SK-N-SH (cell line): ENCODE data around the gene UTP4. TPM values are rescaled to one million over a fixed set of nuclear protein-coding genes. Genes with fewer than 3 reads are reported as not detected.

ENCODE experiments used
- CTCF ChIA-PET: fragments of 300-600, 350-600 bp; formaldehyde crosslinking; extraction: SDS; loops from one replicate; lab custom pipeline; 2021; lab: Yijun Ruan, JAX
- POLR2A ChIA-PET: fragments of 350-600 bp; sonication (Branson Sonifier 250); formaldehyde crosslinking; extraction: SDS; loops from one replicate; lab custom pipeline; 2020; ENCODE audit warnings: antibody characterized with exemption, inconsistent platforms; lab: Yijun Ruan, JAX
- DNase-seq: peaks from one replicate; pipeline ENCODE4 v3.0.0; 2012
- H2AFZ ChIP-seq: fragments of 200-600 bp; sonication (generic); 2 replicates; pipeline ENCODE4 v1.8.1; 2016; ENCODE audit warnings: antibody characterized with exemption, mild to moderate bottlenecking, low read depth
- H3F3A ChIP-seq: fragments of 200-600 bp; sonication (generic); replicated peaks from 2 replicates; pipeline ENCODE3; 2016; ENCODE audit warnings: antibody characterized with exemption, mild to moderate bottlenecking; ENCODE audit not compliant: insufficient read depth
- H3K27ac ChIP-seq, 2 experiments: fragments of 200-500 bp in 1 of 2; fragments of 200-600 bp in 1 of 2; sonication (Bioruptor generic) in 1 of 2; sonication (generic), shearing (Covaris generic) in 1 of 2; 2 replicates each; pipeline versions ENCODE4 v1.5.1 to v1.6.1; 2014 to 2016; ENCODE audit warnings: low read depth in 2 of 2, inconsistent platforms in 1 of 2, low read length in 1 of 2, mild to moderate bottlenecking in 1 of 2, mixed read lengths in 1 of 2
- H3K27me3 ChIP-seq: fragments of 200-600 bp; sonication (generic), shearing (Covaris generic); 2 replicates; pipeline ENCODE4 v1.6.1; 2016; ENCODE audit warnings: mixed run types; ENCODE audit not compliant: insufficient read depth
- H3K36me3 ChIP-seq, 2 experiments: fragments of 200-500 bp in 1 of 2; fragments of 200-600 bp in 1 of 2; sonication (Bioruptor generic) in 1 of 2; sonication (generic) in 1 of 2; replicated peaks in 1 of 2; 2 replicates each; pipeline versions ENCODE3 to v1.5.1; 2014 to 2016; ENCODE audit warnings: low read length in 1 of 2, mild to moderate bottlenecking in 1 of 2; ENCODE audit not compliant: insufficient read depth in 2 of 2, control insufficient read depth in 1 of 2
- H3K4me1 ChIP-seq, 2 experiments: fragments of 200-500 bp in 1 of 2; fragments of 200-600 bp in 1 of 2; sonication (Bioruptor generic) in 1 of 2; sonication (generic), shearing (Covaris generic) in 1 of 2; 2 replicates each; pipeline versions ENCODE4 v1.5.1 to v1.6.1; 2014 to 2016; ENCODE audit warnings: low read depth in 1 of 2, low read length in 1 of 2, mixed run types in 1 of 2; ENCODE audit not compliant: insufficient read depth in 2 of 2, control insufficient read depth in 1 of 2
- H3K4me2 ChIP-seq: fragments of 200-600 bp; sonication (generic), shearing (Covaris generic); 2 replicates; pipeline ENCODE4 v1.6.1; 2017; ENCODE audit warnings: mixed run types
- H3K4me3 ChIP-seq, 2 experiments: fragments of 200-500 bp in 1 of 2; fragments of 200-600 bp in 1 of 2; sonication (Bioruptor generic) in 1 of 2; sonication (generic), shearing (Covaris generic) in 1 of 2; 2 replicates each; pipeline versions ENCODE4 v1.5.1 to v1.8.1; 2014 to 2016; ENCODE audit warnings: low read depth in 2 of 2, inconsistent platforms in 1 of 2, low read length in 1 of 2, mild to moderate bottlenecking in 1 of 2, mixed read lengths in 1 of 2, moderate library complexity in 1 of 2
- H3K79me2 ChIP-seq: fragments of 200-600 bp; sonication (generic); 2 replicates; pipeline ENCODE4 v1.8.1; 2017; ENCODE audit warnings: mild to moderate bottlenecking; ENCODE audit not compliant: insufficient read depth
- H3K9ac ChIP-seq: fragments of 200-600 bp; sonication (generic); 2 replicates; pipeline ENCODE4 v1.6.1; 2017; ENCODE audit warnings: mixed run types
- H3K9me2 ChIP-seq: fragments of 200-600 bp; sonication (generic); 2 replicates; pipeline ENCODE4 v1.6.1; 2017; ENCODE audit warnings: mixed run types
- H3K9me3 ChIP-seq: fragments of 200-600 bp; sonication (generic); 2 replicates; pipeline ENCODE4 v1.6.1; 2017; ENCODE audit warnings: mixed run types, mild to moderate bottlenecking, moderate library complexity
- H4K20me1 ChIP-seq: fragments of 200-600 bp; sonication (generic); 2 replicates; pipeline ENCODE4 v1.6.1; 2017; ENCODE audit warnings: mild to moderate bottlenecking, mixed run types; ENCODE audit not compliant: insufficient read depth
- CHD2 ChIP-seq: fragments of 150-350 bp; IDR thresholded peaks from 2 replicates; pipeline ENCODE4 v1.6.1; 2018; ENCODE audit warnings: low read length; ENCODE audit not compliant: partially characterized antibody
- CTCF ChIP-seq: fragments of 200-600 bp; sonication (generic); IDR thresholded peaks from 2 replicates; pipeline ENCODE4 v1.6.1; 2017; ENCODE audit warnings: antibody characterized with exemption, mild to moderate bottlenecking, moderate library complexity
- EP300 ChIP-seq, 2 experiments: IDR thresholded peaks; 2 replicates each; pipeline versions ENCODE4 v1.4.0 to v1.6.1; 2012; ENCODE audit warnings: borderline replicate concordance in 1 of 2, low read depth in 1 of 2, low read length in 1 of 2
- EZH2phosphoT487 ChIP-seq: fragments of 200-600 bp; sonication (generic); IDR thresholded peaks from 2 replicates; pipeline ENCODE4 v1.6.1; 2017; ENCODE audit warnings: low read depth, mixed run types, mild to moderate bottlenecking, antibody characterized with exemption, moderate library complexity, borderline replicate concordance
- GATA2 ChIP-seq: sonication (generic); formaldehyde crosslinking; IDR thresholded peaks from 2 replicates; pipeline ENCODE4 v1.5.0; 2020; ENCODE audit warnings: mild to moderate bottlenecking, missing genetic modification reagents
- MEF2A ChIP-seq: IDR thresholded peaks from 2 replicates; pipeline ENCODE4 v1.4.0; 2012; ENCODE audit warnings: low read depth, borderline replicate concordance
- NRF1 ChIP-seq: IDR thresholded peaks from 2 replicates; pipeline ENCODE4 v1.6.1; 2012; ENCODE audit warnings: low read depth, mild to moderate bottlenecking, low read length
- POLR2AphosphoS5 ChIP-seq: IDR thresholded peaks from 2 replicates; pipeline ENCODE4 v1.6.1; 2012; ENCODE audit warnings: low read depth, low read length
- RXRA ChIP-seq: IDR thresholded peaks from 2 replicates; pipeline ENCODE4 v1.4.0; 2012; ENCODE audit warnings: low read depth, mild to moderate bottlenecking, borderline replicate concordance
- SMC3 ChIP-seq: IDR thresholded peaks from 2 replicates; pipeline ENCODE4 v1.6.1; 2012; ENCODE audit warnings: low read depth, low read length, improper control_type of control experiment
- TCF12 ChIP-seq: IDR thresholded peaks from 2 replicates; pipeline ENCODE4 v1.4.0; 2012
- TEAD4 ChIP-seq: IDR thresholded peaks from 2 replicates; pipeline ENCODE4 v1.4.0; 2012; ENCODE audit warnings: mild to moderate bottlenecking, borderline replicate concordance; ENCODE audit not compliant: insufficient read depth
- YY1 ChIP-seq: IDR thresholded peaks from 2 replicates; pipeline ENCODE4 v1.4.0; 2012; ENCODE audit warnings: low read depth, mild to moderate bottlenecking
- polyA plus RNA-seq, 3 experiments: library from polyadenylated mRNA; depleted of rRNA; stranded (reverse); fragments of >200 nt; gene quantifications; 2 replicates each; pipeline ENCODE4 v1.2.3, GENCODE V29; 2012
- TF ChIP-seq, protein P1 (sequence below): IDR thresholded peaks from 2 replicates; pipeline ENCODE4 v1.4.0; 2012; ENCODE audit warnings: low read depth, borderline replicate concordance

The UTP4 gene
- polyA plus RNA-seq, 1 of the 3 experiments (the other 2 are of a cell fraction), result 66.5 TPM

GRCh38 chr16:69195369-69196029 is 63.0 kb downstream of the UTP4 start (continued):
- TF ChIP-seq CTCF, result no peak
- TF ChIP-seq GATA2 (CRISPR knock-in tag), result no peak
- TF ChIP-seq SMC3, result no peak
- no peak for TF ChIP-seq TEAD4
- TF ChIP-seq CHD2, result no peak
- TF ChIP-seq, protein P1, sequence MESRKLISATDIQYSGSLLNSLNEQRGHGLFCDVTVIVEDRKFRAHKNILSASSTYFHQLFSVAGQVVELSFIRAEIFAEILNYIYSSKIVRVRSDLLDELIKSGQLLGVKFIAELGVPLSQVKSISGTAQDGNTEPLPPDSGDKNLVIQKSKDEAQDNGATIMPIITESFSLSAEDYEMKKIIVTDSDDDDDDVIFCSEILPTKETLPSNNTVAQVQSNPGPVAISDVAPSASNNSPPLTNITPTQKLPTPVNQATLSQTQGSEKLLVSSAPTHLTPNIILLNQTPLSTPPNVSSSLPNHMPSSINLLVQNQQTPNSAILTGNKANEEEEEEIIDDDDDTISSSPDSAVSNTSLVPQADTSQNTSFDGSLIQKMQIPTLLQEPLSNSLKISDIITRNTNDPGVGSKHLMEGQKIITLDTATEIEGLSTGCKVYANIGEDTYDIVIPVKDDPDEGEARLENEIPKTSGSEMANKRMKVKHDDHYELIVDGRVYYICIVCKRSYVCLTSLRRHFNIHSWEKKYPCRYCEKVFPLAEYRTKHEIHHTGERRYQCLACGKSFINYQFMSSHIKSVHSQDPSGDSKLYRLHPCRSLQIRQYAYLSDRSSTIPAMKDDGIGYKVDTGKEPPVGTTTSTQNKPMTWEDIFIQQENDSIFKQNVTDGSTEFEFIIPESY, result no peak
- no peak for TF ChIP-seq EZH2phosphoT487

GRCh38 chr16:69197573-69197972 is 65.1 kb downstream of the UTP4 start:
- Histone ChIP-seq H3K27ac (no peak overlapping the region; a peak in 1 of 4 replicates), H3K9ac (no peak overlapping the region), H3K27me3 (no peaks in the 10 kb centered on the region), H3K36me3 (no peaks in the 10 kb centered on the region), H3K4me2 (no peak overlapping the region), H3K9me2 (no peaks in the 10 kb centered on the region), H2AFZ (no peak overlapping the region), H4K20me1 (peaks cover 44% of the 10 kb centered on the region), H3K4me3 (no peak overlapping the region), H3K9me3 (no peaks in the 10 kb centered on the region), H3F3A (peaks cover 18% of the 10 kb centered on the region), H3K4me1 (peaks cover 10% of the 10 kb centered on the region in 2 experiments; a peak in 3 of 4 replicates), H3K79me2 (peaks cover 98% of the 10 kb centered on the region)
- CTCF ChIA-PET, result interaction anchor here (1.5 kb wide), 1 partner anchor 10 kb away, joined by 4 read pairs; no protein-coding TSS in a partner anchor
- POLR2A ChIA-PET, result no interaction called here
- no peak for DNase-seq
- TF ChIP-seq, protein P1, result no peak
- TF ChIP-seq NRF1, result no peak
- no peak for TF ChIP-seq TCF12
- TF ChIP-seq YY1, result no peak
- no peak for TF ChIP-seq MEF2A
- no peak for TF ChIP-seq EP300 (IDR thresholded peaks at IDR 0.05; ENCODE audit: borderline replicate concordance in 1 of 2, low read depth in 1 of 2, low read length in 1 of 2)
- no peak for TF ChIP-seq EZH2phosphoT487
- TF ChIP-seq CTCF, result no peak
- TF ChIP-seq POLR2AphosphoS5, result no peak
- no peak for TF ChIP-seq RXRA
